SH-SY5Y (cell line): Measurements from ENCODE around the gene XKR7.

Experiments used
- GATA2 ChIP-seq: IDR thresholded peaks from 2 replicates; pipeline ENCODE4 v1.6.1; 2011; ENCODE audit warnings: mild to moderate bottlenecking, low read depth, low read length
- GATA3 ChIP-seq: IDR thresholded peaks from 2 replicates; pipeline ENCODE4 v1.6.1; 2011; ENCODE audit warnings: low read depth, mild to moderate bottlenecking, low read length, moderate library complexity

XKR7 gene

DNA sequence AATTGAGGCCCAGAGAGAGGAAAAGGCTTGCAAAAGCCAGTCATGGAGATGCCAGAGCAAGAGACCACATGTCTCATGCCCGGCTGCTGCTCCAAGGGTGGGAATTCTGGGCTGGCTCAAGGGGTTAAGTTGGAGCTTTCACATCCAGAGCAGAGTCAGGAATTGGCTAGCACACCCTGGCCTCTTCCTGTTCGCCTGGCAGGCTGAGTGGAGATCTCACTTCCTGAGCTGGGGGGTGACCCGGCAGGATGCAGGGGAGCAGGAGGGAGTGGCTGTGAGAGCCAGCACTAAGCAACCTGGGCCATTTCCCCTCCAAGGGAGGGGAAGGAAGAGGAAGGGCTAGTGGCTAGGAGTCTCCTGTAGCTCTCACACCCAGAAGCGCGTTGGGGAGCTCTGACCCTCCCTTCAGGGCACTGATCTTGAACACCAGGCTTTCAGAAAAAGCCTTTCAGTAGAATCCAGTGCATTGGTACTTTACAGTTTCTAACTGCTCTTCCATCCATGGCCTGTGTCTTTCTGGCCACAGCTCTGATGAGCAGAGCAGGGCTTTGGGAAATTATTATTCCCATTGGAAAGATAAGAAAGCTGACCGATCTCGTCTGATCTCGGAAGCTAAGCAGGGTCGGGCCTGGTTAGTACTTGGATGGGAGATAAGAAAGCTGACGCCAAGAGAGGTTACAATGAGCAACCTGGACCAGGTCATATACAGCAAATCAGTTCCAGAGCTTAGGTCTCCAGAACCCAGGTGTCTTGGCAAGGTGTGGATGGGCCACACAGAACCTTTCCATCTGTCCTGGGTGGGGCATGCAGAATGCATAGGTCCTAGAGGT, 40.1 kb downstream of the XKR7 start:
- no peak for TF ChIP-seq GATA3
- no peak; the same call in 1 of the 2 replicates for TF ChIP-seq GATA2

GRCh38 chr20:32009564-32009963, 41.6 kb downstream of the XKR7 start:
- TF ChIP-seq GATA2 (no peak), GATA3 (no peak)

- no peak for TF ChIP-seq GATA2
- no peak for TF ChIP-seq GATA3
These were observed 42.1 kb downstream of the XKR7 start, which contains the start of gene CCM2L for GRCh38 chr20:32010101-32010500. Gene CCM2L, plus strand, starts transcription at chr20:32010438. Its CDS starts 17 bp downstream, at chr20:32010455.

- TF ChIP-seq GATA2, result no peak
- TF ChIP-seq GATA3, result no peak
These were observed 42.7 kb downstream of the XKR7 start for GRCh38 chr20:32010666-32011065.

DNA sequence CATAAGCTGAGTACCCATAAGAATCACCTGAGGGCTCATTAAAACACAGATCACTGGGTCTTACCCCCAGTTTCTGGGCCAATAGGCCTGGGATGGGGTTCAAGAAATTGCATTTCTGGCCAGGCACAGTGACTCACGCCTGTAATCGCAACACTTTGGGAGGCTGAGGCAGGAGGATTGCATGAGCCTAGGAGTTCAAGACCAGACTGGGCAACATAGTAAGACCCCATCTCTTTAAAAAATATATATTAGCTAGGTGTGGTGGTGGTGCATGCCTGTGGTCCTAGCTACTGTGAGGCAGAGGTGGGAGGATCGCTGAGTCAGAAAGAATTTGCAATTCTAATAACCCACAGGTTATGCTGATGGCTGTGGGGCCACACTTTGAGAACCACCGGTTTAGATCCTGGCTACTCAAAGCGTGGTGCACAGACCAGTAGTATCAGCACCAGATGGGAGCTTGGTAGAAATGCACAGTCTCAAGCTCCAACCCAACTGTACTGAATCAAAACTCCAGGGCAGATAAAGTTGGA, 44.3 kb downstream of the XKR7 start:
- TF ChIP-seq GATA2, result no peak
- no peak for TF ChIP-seq GATA3

DNA sequence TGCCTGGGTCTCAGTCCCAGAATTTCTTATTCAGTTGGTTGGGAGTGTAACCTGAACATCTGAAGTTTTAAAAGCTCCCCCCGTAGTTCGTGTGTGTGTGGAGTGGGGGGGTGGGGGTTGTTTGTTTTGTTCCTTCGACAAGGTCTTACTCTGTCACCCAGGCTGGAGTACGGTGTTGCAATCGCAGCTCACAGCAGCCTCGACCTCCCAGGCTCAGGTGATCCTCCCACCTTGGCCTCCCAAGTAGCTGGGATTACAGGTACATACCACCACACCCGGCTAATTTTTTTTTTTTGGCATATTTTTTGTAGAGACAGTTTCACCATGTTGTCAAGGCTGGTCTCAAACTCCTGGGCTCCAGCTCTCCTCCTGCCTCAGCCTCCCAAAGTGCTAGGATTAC, 45.4 kb downstream of the XKR7 start:
- TF ChIP-seq GATA2, result no peak
- no peak for TF ChIP-seq GATA3

- TF ChIP-seq GATA3 (no peak), GATA2 (no peak)
These were observed 49.8 kb downstream of the XKR7 start for GRCh38 chr20:32017711-32018251.

DNA sequence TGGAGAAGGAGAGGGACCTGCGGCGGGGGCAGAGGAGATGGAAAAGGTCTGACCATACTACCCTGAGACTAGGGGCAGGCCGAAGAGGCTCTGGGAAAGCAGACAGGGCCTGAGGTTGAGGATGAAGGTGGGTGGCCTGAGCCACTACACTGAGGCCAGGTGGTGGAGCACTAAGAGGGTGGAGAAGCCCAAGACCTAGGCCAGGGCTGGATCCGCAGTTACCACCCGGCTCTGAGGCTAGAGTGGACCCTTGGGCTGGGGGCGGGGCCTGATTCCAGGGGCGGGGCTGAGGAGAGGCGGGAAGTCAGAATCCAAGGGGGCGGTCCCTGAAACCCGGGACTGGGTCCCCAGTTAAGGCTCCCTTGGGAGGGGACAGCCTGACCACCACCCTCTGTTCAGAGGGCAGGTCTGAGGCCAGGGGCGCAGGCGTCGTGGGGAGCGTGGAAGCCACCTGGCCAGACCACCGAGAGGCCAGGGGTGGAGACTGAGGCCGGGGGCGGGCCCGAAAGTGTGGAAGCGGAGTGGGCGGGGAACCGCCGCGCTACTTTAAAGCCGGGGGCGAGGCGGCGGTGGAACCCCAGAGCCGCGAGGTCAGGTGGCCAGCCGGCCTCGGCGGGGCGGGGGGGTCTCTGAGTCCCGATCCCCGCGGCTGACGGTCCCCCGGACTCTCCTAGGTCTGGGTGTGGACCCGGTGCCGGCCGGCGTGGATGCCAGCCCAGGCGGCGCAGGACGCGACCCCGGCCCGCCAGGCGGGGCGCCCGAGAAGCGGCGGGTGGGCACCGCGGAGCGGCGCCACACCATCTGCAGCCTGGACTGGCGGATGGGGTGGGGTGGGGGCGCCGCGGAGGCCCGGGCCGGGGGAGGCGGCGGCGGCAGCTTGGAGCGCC, 50.6 kb downstream of the XKR7 start:
- no peak for TF ChIP-seq GATA2
- no peak for TF ChIP-seq GATA3

GRCh38 chr20:32019156-32019510, 51.2 kb downstream of the XKR7 start:
- no peak for TF ChIP-seq GATA3

- TF ChIP-seq GATA2 (peak; percentile 60), GATA3 (no peak)
These were observed 51.9 kb downstream of the XKR7 start for GRCh38 chr20:32019563-32020463.

GRCh38 chr20:32021091-32021490, 53.1 kb downstream of the XKR7 start:
- TF ChIP-seq GATA2 (no peak), GATA3 (no peak)

DNA sequence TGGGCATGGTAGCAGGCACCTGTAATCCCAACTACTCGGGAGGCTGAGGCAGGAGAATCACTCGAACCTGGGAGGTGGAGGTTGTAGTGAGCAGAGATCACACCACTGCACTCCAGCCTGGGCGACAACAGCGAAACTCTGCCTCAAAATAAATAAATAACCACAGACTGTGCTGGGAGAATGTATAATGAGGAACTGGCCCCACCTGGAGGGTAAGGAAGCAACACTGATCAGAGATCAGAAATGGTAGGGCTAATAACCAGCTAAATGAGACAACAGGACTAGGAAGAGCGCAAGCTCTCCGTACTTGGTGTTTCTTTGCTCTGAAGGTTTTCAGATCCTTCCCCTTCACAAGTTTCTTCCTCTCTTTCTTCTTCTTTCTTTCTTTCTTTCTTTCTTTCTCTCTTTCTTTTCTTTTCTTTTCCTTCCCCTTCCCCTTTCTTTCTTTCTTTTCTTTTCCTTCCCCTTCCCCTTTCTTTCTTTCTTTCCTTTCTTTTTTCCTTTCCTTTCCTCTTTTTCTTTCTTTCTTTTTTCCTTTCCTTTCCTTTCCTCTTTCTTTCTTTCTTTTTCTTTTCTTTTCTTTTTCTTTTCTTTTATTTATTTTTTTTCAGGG, 56.8 kb downstream of the XKR7 start:
- TF ChIP-seq GATA3 (no peak), GATA2 (no peak)

DNA sequence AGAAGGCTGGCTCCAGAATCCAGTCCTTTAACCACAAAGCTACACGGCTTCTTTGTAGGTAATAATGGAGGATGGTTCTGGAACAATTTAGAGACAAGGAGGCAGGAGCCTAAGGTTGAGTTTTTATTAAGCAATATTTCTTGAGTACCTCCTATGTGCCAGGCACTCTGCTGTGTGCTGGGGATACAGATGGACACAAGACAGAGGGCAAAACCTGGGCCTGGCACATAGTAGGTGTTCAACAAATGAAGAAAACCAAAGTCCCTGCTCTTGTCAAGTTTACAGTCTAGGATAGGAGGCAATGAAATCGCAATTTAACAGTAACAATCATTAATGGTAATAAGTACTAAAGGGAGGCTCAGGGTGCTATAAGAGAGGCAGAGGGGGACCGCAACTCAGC, 59.7 kb downstream of the XKR7 start:
- TF ChIP-seq GATA2, result no peak
- no peak for TF ChIP-seq GATA3
